SU-DHL-6 (cell line): ENCODE data around the gene BCL2L11.

Source experiments
- H2AFZ ChIP-seq: fragments of 200-600 bp; sonication (generic); 2 replicates; pipeline ENCODE4 v1.6.1; 2014; ENCODE audit warnings: low read depth, mild to moderate bottlenecking, moderate library complexity, mixed read lengths, antibody characterized with exemption, low read length; ENCODE audit not compliant: severe bottlenecking
- H3F3A ChIP-seq: fragments of 200-600 bp; shearing (Covaris generic); 2 replicates; pipeline ENCODE4 v1.6.0; 2016; ENCODE audit warnings: antibody characterized with exemption, mild to moderate bottlenecking; ENCODE audit not compliant: insufficient read depth
- H3K27ac ChIP-seq: fragments of 200-600 bp; sonication (generic); 2 replicates; pipeline ENCODE4 v1.5.1; 2016; ENCODE audit warnings: low read depth, mild to moderate bottlenecking, low read length, moderate library complexity, mixed read lengths
- H3K27me3 ChIP-seq: fragments of 200-600 bp; sonication (generic), shearing (Covaris generic); 2 replicates; pipeline ENCODE4 v1.6.0; 2014; ENCODE audit warnings: mild to moderate bottlenecking, low read length
- H3K36me3 ChIP-seq: fragments of 200-600 bp; sonication (generic); 2 replicates; pipeline ENCODE4 v1.6.1; 2014; ENCODE audit warnings: mild to moderate bottlenecking, low read length, mixed read lengths
- H3K4me2 ChIP-seq: fragments of 300-600, 200-600 bp; shearing (Covaris generic), sonication (generic); 2 replicates; pipeline ENCODE4 v1.6.0; 2014; ENCODE audit warnings: low read length, low read depth, mild to moderate bottlenecking; ENCODE audit not compliant: poor library complexity, severe bottlenecking
- H3K4me3 ChIP-seq: fragments of 200-600 bp; sonication (generic); 2 replicates; pipeline ENCODE4 v1.5.1; 2014; ENCODE audit warnings: antibody characterized with exemption, low read length, mild to moderate bottlenecking, mixed read lengths; ENCODE audit not compliant: insufficient read depth, poor library complexity, severe bottlenecking
- H3K79me2 ChIP-seq: fragments of 200-600 bp; sonication (generic); 2 replicates; pipeline ENCODE4 v1.6.1; 2014; ENCODE audit warnings: mild to moderate bottlenecking, low read length, moderate library complexity; ENCODE audit not compliant: insufficient read depth
- H3K9ac ChIP-seq: fragments of 200-600 bp; sonication (generic); 2 replicates; pipeline ENCODE4 v1.7.0; 2014; ENCODE audit warnings: mild to moderate bottlenecking, low read length
- H3K9me2 ChIP-seq: fragments of 200-600 bp; sonication (generic); replicated peaks from 2 replicates; pipeline ENCODE4 v1.6.1; 2014; ENCODE audit warnings: low read length; ENCODE audit not compliant: insufficient read depth
- H3K9me3 ChIP-seq: fragments of 200-600 bp; sonication (generic); 2 replicates; pipeline ENCODE4 v1.6.1; 2014; ENCODE audit warnings: low read length, mixed read lengths; ENCODE audit not compliant: insufficient read depth
- H4K20me1 ChIP-seq: fragments of 200-600 bp; sonication (generic); 2 replicates; pipeline ENCODE4 v1.6.1; 2014; ENCODE audit warnings: low read depth, mild to moderate bottlenecking, antibody characterized with exemption, low read length, moderate library complexity, mixed read lengths
- EZH2phosphoT487 ChIP-seq: fragments of 200-600 bp; sonication (generic), shearing (Covaris generic); conservative IDR thresholded peaks from 2 replicates; pipeline ENCODE4 v1.6.1; 2018; ENCODE audit warnings: mild to moderate bottlenecking, antibody characterized with exemption, low read length, moderate library complexity, mixed read lengths
- TF ChIP-seq, protein P1 (sequence below): fragments of 200-600 bp; sonication (generic); IDR thresholded peaks from one replicate; pipeline ENCODE4 v1.5.1; 2017; ENCODE audit warnings: antibody characterized with exemption, mild to moderate bottlenecking, low read length, moderate library complexity; ENCODE audit not compliant: insufficient read depth, poor library complexity, severe bottlenecking

The BCL2L11 gene

DNA sequence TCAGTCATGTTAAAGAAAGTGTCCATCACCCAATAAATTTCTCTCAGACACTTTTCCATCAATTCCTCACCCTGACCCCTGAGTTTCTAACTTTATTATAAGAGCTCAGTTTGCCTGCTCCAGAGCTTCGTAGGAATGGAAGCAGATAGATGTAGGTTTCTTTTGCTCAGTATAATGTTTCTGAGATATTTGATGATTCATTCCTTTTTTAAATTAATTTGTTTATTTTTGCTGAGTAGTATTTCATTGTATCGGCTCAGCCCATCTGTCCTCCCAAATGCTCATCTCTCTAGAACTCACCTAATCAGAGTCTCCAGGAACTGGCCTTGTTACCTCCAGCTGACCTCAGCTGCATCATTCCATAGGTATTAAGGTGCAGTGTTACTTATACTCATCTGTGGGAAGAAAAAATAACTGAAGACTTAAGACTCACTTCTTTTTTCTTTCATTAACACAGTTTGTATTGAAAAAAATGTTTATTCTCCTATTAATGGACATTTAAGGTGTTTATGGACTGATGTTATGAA lies 11.9 kb upstream of the BCL2L11 start:
- H4K20me1 ChIP-seq = no peaks in the 10 kb centered on the region
- no peaks in the 10 kb centered on the region for H3K9me2 ChIP-seq
- H3K27ac ChIP-seq = no peak overlapping the region
- TF ChIP-seq, protein P1, sequence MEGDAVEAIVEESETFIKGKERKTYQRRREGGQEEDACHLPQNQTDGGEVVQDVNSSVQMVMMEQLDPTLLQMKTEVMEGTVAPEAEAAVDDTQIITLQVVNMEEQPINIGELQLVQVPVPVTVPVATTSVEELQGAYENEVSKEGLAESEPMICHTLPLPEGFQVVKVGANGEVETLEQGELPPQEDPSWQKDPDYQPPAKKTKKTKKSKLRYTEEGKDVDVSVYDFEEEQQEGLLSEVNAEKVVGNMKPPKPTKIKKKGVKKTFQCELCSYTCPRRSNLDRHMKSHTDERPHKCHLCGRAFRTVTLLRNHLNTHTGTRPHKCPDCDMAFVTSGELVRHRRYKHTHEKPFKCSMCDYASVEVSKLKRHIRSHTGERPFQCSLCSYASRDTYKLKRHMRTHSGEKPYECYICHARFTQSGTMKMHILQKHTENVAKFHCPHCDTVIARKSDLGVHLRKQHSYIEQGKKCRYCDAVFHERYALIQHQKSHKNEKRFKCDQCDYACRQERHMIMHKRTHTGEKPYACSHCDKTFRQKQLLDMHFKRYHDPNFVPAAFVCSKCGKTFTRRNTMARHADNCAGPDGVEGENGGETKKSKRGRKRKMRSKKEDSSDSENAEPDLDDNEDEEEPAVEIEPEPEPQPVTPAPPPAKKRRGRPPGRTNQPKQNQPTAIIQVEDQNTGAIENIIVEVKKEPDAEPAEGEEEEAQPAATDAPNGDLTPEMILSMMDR = no peak
- H3K79me2 ChIP-seq = no peaks in the 10 kb centered on the region
- H3K9me3 ChIP-seq = no peaks in the 10 kb centered on the region
- H2AFZ ChIP-seq = no peak overlapping the region
- no peak overlapping the region for H3K9ac ChIP-seq
- H3K36me3 ChIP-seq = no peaks in the 10 kb centered on the region
- H3K4me2 ChIP-seq = no peak overlapping the region
- no peaks in the 10 kb centered on the region for H3F3A ChIP-seq
- no peak overlapping the region for H3K4me3 ChIP-seq
- no peaks in the 10 kb centered on the region for H3K27me3 ChIP-seq

DNA sequence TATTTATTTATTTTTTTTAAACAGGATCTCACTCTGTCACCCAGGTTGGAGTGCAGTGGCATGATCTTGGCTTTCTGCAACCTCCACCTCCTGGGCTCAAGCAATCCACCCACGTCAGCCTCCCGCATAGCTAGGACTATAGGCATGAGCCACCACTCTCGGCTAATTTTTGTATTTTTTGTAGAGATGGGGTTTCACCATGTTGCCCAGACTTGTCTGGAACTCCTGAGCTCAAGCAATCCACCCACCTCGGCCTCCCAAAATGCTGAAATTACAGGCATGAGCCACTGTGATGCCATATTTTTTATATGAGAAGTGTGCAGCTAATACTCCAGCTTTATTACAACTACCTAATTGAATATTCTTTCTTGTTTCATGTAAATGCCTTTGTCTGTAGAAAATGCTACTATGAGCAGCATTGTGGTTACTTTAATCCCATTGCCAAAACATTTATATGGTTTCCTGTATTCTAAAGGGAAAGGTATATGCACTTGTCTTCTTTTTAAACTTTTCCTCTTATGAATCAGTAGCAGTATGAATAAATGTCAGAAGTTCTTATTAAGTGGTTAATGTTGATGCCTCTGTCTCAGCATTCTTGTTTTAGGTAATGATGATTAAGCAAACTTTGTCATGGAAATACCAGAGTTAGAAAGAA lies 9.5 kb upstream of the BCL2L11 start:
- Histone ChIP-seq H3K9ac (no peak overlapping the region), H3F3A (no peaks in the 10 kb centered on the region), H3K27me3 (no peaks in the 10 kb centered on the region), H3K9me3 (no peaks in the 10 kb centered on the region), H3K79me2 (no peaks in the 10 kb centered on the region), H3K4me3 (no peak overlapping the region), H3K4me2 (no peak overlapping the region), H3K36me3 (no peaks in the 10 kb centered on the region), H4K20me1 (no peaks in the 10 kb centered on the region), H3K27ac (no peak overlapping the region), H3K9me2 (no peaks in the 10 kb centered on the region), H2AFZ (no peak overlapping the region)
- TF ChIP-seq, protein P1 = no peak
- TF ChIP-seq EZH2phosphoT487 = no peak

DNA sequence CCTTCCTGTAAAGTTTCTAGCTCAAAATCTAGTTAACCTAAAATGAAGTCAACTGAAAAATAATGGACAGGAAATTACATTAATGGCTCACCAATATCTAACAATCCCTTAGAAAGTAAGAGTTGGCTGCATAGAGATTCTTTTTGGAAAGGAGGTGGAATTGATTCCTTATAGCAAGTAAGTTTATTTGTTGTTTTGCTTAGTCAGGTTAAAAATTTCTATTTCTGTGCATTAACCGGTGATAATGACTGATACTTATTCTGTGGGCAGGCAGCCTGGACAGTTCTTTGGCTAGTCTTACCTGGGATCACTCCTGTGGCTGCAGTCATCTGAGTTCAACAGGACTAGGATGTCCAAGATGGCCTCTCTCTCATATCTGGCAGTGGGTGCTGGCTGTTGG lies 6.9 kb upstream of the BCL2L11 start:
- Histone ChIP-seq H2AFZ (no peak overlapping the region), H3K4me3 (no peak overlapping the region), H3F3A (no peaks in the 10 kb centered on the region)

More for the DNA sequence above, 6.9 kb upstream of the BCL2L11 start:
- H3K27ac ChIP-seq = no peak overlapping the region
- H3K9ac ChIP-seq = no peak overlapping the region
- H3K4me2 ChIP-seq = no peak overlapping the region
- no peaks in the 10 kb centered on the region for H3K27me3 ChIP-seq
- no peaks in the 10 kb centered on the region for H3K9me2 ChIP-seq
- no peaks in the 10 kb centered on the region for H3K9me3 ChIP-seq
- no peaks in the 10 kb centered on the region for H3K79me2 ChIP-seq
- TF ChIP-seq EZH2phosphoT487 = no peak
- TF ChIP-seq, protein P1 = no peak
- no peaks in the 10 kb centered on the region for H4K20me1 ChIP-seq
- H3K36me3 ChIP-seq = no peaks in the 10 kb centered on the region
